NCI-H748 (cell line): ENCODE results near the gene ZNF792.
"Not testable (repeated sequence)": the region's sequence is repeated elsewhere in the genome, so short reads cannot be mapped to it uniquely, and the experiment has no call there.

Experiments used
- DNase-seq: peaks from one replicate; lab custom pipeline; 2025; ENCODE audit not compliant: unreplicated experiment; lab: John Stamatoyannopoulos, UW

Gene ZNF792

DNA sequence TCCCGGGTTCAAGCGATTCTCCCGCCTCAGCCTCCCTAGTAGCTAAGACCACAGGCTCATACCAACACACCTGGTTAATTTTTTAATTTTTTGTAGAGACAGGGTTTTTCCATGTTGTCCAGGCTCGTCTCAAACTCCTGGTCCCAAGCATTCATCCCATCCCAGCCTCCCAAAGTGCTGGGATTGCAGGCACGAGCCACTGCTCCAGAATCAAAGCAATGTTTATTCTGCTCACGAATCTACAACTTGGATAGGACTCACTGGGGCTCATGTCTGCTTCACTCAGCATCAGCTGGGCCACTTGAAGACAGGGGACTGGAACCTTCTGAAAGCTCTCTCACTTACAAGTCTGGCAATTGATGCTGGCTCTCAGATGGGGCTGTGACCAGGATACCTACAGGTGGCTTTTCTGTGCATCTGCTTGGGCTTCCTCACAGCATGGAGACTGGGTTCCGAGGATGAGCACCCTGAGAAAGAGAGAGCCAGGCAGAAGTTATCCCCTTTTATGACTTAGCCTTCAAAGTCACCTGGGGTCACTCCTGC, 8.2 kb upstream of the ZNF792 start:
- no peak for DNase-seq

DNA sequence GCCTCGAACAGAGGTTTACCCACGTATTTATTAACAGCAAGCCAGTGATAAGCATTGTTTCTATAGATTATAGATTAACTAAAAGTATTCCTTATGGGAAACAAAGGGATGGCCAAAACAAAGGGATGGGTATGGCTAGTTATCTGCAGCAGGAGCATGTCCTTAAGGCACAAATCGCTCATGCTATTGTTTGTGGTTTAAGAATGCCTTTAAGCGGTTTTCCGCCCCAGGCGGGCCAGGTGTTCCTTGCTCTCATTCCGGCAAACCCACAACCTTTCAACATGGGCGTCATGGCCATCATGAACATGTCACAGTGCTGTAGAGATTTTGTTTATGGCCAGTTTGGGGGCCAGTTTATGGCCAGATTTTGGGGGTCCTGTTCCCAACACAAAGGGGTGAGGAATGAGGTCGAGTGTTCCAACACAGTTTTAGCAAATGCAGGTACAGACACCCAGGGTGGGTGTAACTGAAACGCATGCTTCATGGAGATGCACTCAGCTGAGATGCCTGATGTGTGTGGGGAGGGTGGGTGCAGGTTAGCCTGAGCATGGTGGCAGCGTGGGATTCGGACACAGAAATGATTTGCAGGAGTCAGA, 6.3 kb upstream of the ZNF792 start:
- not testable (repeated sequence) for DNase-seq

DNA sequence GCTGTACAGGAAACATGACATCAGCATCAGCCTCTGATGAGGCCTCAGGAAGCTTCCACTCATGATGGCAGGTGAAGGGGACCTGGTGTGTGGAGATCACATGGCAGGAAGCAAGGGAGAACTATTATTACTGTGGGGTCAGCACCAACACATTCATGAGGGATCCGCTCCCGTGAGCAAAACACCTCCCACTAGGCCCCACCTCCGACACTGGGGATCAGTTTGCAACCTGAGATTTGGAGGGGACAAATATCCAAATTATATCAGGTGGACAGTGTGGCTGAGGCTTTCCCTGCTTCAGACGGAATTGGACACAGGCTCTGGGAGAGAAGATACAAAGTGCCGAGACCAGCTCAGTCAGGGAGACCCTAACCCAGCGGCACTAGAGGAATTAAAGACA, 5.7 kb upstream of the ZNF792 start:
- DNase-seq, result no peak

DNA sequence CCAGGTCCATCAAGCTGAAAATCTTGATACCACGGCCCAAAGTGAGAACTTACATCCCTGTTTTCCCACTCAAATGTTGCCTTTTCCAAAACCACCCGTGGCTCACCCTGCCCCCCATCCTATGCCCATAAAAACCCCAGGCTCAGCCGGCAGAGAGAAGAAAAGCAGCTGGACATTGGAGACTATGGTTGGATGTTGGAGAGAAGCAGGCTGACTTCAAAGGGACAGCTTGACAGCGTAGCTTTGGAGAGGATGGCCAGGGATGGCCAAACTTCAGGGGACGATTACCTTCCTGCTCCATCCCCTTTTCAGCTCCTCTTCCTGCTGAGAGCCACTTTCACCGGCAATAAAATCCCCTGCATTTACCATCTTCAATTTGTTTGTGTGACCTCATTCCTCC, 3.5 kb upstream of the ZNF792 start:
- DNase-seq, result no peak

DNA sequence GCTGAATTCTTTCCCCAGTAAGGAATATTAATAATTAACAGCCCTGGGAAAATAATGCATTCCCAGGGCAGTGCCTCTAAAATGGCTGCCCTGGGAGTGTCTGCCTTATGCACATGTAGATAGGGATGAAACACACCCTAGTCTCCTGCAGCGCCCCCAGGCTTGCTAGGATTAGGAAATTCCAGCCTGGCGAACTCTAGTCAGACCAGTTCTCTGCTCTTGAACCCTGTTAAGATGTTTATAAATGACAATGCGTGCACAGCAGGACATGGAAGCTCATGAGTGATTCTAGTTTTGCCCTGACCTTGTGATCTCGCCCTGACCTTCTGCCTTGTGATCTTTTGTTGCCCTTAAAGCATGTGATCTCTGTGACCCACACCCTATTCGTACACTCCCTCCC, 1.5 kb upstream of the ZNF792 start:
- DNase-seq, result not testable (repeated sequence)

DNA sequence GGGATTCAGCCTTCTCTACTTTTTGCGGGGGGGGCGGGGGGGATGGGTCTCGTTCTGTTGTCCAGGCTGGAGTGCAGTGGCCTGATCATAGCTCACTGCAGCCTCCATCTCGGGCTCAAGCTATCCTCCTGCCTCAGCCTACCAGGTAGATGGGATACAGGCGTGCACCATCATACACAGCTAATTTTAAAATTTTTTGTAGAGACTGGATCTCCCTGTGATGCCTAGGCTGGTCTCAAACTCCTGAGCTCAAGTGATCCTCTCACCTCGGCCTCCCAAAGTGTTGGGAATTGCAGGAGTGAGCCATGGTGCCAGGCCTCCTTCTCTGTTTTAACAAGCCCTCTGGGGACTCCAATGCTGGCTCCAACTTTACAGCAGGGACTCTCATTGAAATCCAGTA, 569 bp upstream of the ZNF792 start:
- DNase-seq, result no peak

DNA sequence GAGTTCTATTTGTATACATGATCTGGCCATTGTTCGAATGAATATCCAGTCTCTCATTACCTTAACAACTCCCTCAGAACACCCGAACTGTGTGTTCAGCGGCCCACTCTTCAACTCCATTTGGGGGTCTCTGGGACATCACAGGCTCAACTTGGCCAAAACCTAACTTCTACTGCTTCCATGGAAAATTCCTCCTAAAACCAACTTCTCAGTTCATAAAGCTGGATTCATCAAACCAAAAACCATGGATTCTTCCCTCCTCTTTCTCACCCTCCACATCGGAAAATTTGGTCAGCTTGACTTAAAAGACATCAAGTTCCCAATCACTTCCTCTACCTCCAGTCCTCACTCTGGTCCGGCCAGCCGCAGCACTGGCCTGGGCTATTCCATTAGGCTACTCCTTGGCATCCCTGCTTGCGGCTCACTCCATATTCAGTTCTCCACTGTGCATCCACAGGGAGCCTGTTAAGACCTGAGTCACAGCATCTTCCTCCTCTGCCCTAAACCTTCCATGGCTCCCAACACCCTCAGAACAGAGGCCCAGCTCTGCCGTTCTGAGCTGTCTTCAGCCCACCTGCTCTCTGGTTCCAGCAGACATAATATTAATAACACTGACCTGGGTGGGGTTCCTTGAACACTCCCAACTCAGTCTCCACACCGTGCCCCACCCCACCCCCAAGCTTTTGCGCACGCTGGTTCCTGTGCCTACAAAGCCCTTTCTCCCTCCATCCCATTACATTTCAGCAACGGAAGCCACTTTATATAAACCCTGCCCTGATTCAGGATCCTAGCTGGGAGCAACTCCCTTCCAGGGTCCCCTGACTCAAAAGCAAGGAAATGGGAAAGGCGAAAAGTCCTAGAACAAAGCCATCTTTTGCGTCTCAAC, 1.1 kb downstream of the ZNF792 start:
- DNase-seq, result peak; percentile 52

DNA sequence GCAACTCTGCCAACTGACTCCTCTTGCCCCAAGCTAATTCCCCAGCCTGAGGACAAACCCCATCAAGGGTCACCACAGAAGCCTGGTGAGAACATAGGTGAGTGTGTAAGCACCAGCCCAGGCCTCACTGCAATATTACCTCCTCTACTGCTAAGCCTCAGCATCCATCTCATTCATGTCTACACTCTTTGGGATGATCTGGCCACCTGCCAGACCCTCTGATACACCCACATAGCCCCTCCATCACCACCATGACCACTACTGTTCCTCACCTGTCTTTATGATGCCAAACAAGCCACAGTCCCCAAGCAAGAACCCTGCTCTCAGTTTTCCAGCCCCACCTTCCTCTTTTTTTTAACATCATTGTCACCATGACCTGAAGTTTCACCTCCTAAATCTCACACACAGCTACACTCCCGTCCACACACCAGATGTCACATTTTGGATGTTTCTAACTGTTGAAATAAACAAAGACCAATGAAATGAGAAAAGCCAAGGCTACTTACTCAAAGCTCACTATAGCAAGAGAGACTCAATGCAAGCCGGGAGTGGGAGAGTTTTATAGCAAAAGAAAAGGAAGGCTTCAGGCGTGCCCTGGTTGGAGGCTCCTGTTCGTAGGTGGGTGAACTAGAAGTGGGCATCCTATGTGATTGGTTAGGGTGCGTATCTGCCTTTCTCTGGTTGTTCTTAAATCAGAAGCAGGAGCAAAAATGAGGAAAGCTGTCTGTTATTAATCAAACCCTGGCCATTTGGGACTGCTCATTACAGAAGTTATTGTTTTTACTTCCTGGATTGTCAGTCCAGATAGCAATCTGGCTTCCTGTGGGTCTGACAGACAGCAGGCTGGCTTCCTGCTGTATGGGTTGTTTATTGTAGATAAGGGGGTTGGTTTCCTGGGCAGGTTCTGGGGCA, 2.0 kb downstream of the ZNF792 start:
- DNase-seq, result no peak

DNA sequence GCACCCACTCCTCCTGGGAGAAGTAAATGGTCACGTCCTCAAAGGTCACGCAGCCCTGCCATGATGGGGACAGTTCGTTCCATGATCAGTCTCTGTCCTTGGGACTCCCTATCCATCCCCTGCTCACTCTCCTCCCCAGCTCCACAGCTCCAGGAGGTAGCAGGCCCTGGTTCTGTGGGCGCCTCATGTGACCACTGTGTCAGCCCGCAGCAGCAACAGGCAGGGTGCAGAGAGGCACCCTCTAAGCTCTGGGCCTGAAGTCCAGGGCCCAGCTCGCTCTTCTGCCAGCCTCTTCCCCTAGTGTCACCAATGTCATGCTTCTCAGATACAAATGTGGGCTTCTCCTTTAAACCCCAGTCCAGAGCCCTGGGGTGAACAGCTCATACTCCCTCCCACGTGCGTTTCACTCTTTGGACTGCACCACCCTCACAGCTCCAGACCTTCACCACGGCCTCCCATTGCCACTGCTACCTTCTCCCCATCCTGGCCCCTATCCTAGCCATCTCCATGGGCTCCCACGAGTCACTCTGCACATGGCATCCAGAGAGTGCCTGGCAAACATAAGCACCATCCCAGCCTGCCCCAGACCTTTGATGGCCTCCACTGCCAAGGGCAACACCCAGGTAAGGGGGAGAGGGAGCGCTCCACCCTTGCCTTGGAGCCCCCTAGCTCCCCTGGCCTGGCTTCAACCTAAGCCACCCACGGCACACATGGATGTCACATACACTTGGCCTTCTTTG, 2.9 kb downstream of the ZNF792 start:
- DNase-seq, result no peak

DNA sequence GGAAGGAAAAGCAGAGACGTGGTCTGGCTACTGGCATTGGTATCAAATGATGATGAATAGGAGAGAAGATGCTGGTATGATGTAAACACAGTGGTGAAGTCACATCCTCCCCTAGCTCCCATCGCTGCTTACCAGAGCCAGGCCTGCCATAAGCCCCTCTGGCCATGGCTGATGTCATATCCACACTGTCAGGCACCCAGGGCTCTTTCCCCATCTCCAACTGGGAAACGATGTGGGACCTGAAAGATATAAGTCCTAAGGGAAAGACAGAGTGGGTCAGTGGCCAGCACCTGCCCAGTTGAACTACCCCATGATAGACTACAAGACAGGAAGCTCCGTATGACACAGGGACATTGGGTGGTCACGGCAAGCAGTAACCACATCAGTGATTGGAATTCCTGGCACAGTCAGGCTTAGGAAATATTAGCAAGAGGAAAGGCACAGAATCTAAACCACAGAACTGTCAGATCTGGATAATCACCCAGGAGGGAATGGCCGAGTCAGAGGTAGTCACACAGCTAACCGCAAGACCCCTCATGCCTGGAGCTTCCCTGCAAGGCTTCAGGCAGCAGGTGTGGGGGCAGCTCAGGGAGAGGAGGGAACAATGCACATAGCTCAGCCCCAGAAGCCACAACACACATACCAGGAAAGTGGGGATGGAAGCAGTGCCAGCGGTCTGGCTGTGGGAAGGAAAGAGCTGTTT, 3.8 kb downstream of the ZNF792 start:
- no peak for DNase-seq

DNA sequence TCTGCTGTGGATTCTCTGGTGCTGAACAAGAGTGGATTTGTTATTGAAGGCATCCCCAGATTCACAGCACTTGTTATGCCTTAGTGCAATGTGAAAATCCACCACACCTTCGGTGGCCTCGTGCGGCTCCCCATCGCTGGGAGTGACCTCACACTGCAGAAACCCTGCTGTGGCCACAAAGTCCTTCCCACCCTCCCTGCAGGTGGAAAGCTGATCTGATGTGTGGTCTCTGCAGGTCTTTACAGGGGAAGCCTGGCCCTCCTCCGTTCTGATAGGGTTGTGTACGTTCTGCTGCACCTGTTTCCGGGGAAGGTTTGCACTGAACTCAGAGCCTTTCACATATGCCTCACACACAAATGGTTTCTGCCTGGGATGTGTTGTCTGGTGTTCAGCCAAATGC, 5.0 kb downstream of the ZNF792 start:
- no peak for DNase-seq

DNA sequence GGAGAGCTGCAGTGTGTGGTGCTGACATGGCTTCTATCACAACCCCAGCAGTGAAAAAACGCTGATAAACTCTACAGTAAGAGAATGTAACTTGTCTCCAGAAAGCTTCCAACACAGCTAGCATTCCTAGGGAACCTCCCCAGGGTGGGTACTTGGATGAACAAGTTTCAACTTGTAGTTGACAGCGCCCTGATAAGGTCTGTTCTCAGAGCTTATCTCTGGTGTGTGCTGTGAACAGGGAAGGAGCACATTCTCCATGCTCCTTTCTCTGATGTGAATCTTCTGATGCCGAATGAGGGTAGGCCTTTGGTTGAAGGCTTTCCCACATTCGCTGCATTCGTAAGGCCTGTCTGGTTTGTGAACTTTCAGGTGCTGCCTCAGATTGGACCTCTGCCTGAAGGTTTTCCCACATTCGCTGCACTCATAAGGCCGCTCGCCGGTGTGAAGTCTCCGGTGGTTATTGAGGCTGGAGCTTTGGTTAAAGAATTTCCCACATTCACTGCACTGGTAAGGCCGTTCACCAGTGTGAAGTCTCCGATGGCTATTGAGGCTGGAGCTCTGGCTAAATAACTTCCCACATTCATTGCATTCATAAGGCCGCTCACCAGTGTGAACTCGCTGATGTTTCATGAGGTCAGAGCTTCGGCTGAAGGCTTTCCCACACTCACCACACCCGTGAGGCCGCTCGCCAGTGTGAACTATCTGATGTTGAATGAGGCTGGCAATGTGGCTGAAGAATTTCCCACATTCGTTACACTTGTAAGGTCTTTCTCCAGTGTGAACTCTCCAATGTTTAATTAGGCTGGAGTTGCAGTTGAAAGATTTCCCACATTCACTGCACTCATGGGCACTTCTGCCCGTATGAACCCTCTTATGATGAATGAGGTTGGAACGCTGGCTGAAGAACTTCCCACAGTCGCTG, 5.9 kb downstream of the ZNF792 start:
- no peak for DNase-seq

DNA sequence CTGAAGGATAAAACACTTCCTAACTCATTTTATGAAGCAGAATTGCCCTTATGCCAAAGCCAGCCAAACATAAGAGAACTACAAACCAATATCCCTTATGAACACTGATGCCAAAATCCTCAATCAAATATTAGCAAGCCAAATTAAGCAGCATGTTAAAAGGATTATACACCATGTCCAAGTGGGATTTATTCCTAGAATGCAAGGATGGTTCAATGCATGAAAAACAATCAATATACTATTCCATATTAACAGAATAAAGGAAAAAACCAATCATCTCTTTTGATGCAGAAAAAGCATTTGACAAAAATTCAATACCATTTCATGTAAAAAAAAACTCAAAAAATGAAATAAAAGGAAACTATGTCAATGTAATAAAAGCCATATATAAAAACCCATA, 10.9 kb downstream of the ZNF792 start:
- no peak for DNase-seq

DNA sequence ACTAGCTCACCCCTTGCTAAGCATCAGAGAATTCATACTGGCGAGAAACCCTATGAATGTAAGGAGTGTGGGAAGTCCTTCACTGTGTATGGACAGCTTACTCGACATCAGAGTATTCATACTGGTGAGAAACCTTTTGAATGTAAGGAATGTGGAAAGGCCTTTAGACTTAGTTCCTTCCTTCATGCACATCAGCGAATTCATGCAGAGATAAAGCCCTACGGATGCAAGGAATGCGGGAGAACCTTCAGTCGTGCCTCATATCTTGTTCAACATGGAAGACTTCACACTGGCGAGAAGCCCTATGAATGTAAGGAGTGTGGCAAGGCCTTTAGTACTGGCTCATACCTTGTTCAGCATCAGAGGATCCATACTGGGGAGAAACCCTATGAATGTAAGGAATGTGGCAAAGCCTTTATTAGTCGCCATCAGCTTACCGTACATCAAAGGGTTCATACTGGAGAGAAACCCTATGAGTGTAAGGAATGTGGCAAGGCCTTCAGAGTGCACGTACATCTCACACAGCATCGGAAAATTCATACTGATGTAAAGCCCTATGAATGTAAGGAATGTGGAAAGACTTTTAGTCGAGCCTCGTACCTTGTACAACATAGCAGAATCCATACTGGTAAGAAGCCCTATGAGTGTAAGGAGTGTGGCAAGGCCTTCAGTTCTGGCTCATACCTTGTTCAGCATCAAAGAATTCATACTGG, 20.0 kb downstream of the ZNF792 start:
- no peak for DNase-seq

DNA sequence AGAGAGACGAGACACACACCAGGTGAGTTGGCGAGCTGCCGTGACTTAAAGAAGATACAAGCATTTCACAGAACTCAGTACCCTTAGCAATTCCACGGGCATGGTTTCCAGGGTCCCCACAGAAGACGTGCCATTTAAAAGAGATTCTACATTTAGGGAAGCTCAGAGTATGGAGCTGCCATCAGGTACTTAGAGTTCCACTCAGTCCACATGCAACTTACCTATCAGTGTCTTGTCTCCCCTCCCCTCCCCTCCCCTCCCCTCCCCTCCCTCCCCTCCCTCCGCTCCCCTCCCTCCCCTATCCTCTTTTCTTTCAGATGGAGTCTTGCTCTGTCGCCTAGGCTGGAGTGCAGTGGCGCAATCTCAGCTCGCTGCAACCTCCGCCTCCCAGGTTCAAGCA, 25.1 kb downstream of the ZNF792 start:
- DNase-seq, result no peak

DNA sequence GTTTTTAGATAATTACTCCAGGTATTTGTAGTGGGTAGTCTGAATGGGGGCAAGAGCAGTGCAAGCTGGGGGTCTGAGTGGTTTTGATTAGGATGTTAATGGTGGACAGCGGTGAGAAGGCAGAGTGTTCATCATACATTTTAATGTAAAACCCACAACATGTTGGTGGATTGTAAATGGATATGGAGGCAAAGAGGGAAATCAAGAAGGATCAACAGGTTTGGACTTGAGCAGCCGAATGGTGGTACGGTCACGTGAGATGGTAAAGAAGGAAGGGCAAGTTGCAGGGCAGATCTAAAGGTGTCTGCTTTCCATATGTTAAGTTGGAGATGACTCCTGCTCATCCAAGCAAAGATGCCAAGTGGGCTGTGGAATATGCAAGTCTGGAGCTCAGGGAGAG, 27.8 kb downstream of the ZNF792 start:
- DNase-seq, result no peak

DNA sequence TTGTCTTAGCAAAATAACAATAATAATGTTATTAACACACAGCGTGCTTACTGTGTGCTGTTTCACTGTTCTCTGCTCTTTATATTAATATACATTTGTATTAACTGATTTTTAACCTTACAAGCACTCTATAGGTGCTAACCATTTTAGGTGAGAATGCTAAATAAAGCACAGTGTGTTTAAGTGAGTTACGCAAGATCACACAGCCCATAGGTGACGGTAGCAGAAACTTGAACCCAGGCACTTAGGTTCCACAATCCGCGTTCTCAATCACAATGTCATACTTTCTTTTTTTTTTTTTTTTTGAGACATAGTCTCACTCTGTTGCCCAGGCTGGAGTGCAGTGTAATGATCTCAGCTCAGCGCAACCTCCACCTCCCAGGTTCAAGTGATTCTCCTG, 31.5 kb downstream of the ZNF792 start:
- no peak for DNase-seq

DNA sequence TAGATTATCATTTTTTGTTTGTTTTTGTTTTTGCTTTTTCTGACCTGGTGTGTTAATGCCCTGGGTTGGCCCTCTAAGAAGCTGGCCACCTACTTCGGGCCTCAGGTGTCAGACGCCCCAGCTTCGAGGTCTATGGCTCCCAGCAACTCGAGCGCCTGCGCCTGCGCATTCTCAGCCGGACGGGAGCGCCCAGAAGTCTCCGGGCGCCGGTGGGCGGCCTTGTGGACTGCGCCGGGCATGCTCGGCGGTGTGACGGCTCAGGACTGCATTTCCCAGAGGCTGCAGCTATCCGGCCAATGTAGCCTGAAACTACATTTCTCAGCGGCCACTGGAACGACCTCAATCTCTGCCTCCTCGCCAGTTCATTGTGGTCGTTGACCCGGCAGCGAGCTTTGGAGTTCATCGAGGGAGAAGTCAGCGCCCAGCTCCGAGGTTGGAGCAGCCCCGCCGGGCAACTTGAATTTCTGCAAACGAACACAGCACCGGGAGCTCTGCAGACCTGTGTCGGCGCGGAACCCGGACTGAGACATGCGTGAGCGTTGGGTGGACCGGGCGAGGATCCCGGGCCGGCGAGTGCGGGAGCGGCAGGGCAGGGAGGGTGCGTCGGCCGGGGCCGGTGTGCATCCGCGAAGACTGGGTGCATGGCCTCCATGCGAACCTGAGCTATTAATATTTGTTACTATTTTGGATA, 37.2 kb downstream of the ZNF792 start, which contains the start of gene ZNF30:
Gene ZNF30, plus strand, starts transcription at position 219 of the 691 bp plus-strand sequence. CDS start 3,045 bp downstream, outside the sequence.
- DNase-seq, result peak; percentile 91
